Heart left ventricle (tissue), 13 donors: ENCODE data around the gene EPB41L4B.

ENCODE experiments used
- POLR2A ChIP-seq, 2 donors: fragments of 450-650 bp; IDR thresholded peaks; one replicate each; pipeline ENCODE4 v1.6.1; 2017; ENCODE audit warnings: antibody characterized with exemption in 2 of 2, mild to moderate bottlenecking in 2 of 2, moderate library complexity in 2 of 2
- TF ChIP-seq, protein P1 (sequence below), 12 donors: fragments of 200-600 bp; sonication (generic) in 4 of 12; IDR thresholded peaks; one replicate each; pipeline versions ENCODE4 v1.5.0 to v1.8.0; 2018 to 2022; ENCODE audit warnings: antibody characterized with exemption in 12 of 12, mild to moderate bottlenecking in 5 of 12
- donor health status: ischemic (EF 13 %, LVEDD 7.1; RV severe dilation, severe dysfunction).
- donor health status: DM: no; HTN: yes; CAD: no.
- donor health status: DM: no; HTN: no; CAD: no.
- donor health status: ischemic (EF 25% LVEDD 6.9; RV normal size, moderate dysfunction).
- donor health status: ischemic (EF 25% LVEDD 5.7; RV mildly dilated, moderate dysfunction).
- donor health status: ischemic (EF 35%, LVEDD 5.7; RV mildly dilated, moderate dysfunction).
- donor health status: nonischemic (EF 11% LVEDD 7.7; RV severe dilation, severe dysfunction).
- donor health status: DM: yes; HTN: yes; CAD: no.
- donor health status: PGD.
- donor health status: ischemic (EF 29% LVEDD 5.4; RV normal size, mild dysfunction).
- donor health status: nonischemic (EF 23%, LVEDD 6.1; RV moderate dilation, normal function).

DNA sequence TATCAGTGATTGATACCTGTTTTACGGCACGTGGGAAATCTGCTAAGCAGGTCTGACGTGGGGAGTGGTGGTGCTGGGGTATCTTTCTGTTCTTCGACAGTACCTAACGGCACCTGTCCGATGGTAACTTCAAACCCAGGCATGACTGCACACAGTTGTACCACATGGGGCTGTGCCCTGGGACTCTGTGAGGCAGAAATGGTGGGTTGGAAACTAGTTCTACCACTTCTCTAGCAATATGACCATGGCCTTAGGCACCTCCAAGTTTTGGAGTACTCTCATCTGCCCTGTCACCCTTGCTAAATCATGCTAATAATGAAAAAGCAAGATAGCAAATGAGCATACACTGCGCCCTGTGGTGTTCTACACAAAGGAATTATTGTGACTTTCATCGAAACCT lies 30.9 kb downstream of the EPB41L4B start:
- no peak for TF ChIP-seq POLR2A (IDR thresholded peaks at IDR 0.05)
- TF ChIP-seq, protein P1, sequence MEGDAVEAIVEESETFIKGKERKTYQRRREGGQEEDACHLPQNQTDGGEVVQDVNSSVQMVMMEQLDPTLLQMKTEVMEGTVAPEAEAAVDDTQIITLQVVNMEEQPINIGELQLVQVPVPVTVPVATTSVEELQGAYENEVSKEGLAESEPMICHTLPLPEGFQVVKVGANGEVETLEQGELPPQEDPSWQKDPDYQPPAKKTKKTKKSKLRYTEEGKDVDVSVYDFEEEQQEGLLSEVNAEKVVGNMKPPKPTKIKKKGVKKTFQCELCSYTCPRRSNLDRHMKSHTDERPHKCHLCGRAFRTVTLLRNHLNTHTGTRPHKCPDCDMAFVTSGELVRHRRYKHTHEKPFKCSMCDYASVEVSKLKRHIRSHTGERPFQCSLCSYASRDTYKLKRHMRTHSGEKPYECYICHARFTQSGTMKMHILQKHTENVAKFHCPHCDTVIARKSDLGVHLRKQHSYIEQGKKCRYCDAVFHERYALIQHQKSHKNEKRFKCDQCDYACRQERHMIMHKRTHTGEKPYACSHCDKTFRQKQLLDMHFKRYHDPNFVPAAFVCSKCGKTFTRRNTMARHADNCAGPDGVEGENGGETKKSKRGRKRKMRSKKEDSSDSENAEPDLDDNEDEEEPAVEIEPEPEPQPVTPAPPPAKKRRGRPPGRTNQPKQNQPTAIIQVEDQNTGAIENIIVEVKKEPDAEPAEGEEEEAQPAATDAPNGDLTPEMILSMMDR (IDR thresholded peaks at IDR 0.05) = no peak
